ENCODE results near the gene LNX1. TPM values are rescaled to one million over a fixed set of nuclear protein-coding genes. Genes with fewer than 3 reads are reported as not detected.

LNX1 gene
- total RNA-seq, 1 experiment from 2014 or later, result 3.3 TPM

GRCh38 chr4:53537606-53538005, 53.7 kb downstream of the LNX1 start:
- no peak for TF ChIP-seq CTCF (IDR thresholded peaks at IDR 0.05 in 2 of 3, conservative IDR thresholded peaks at IDR 0.05 in 1 of 3; ENCODE audit: borderline replicate concordance in 1 of 3, insufficient read depth in 1 of 3, low read depth in 2 of 3, low read length in 2 of 3)
- TF ChIP-seq TCF7L2 (IDR thresholded peaks at IDR 0.05; ENCODE audit: borderline replicate concordance, extremely low read depth, insufficient read depth, insufficient read length), result no peak
- TF ChIP-seq SP1 (IDR thresholded peaks at IDR 0.05; ENCODE audit: low read depth), result no peak
- no peak for TF ChIP-seq SRF (IDR thresholded peaks at IDR 0.05; ENCODE audit: low read depth)
- TF ChIP-seq JUND (IDR thresholded peaks at IDR 0.05), result no peak
- no peak for TF ChIP-seq ZFX (IDR thresholded peaks at IDR 0.05)
- no peak for TF ChIP-seq CEBPB (IDR thresholded peaks at IDR 0.05; ENCODE audit: low read depth)
- TF ChIP-seq FOSL1 (IDR thresholded peaks at IDR 0.05; ENCODE audit: low read depth), result no peak
- no peak for TF ChIP-seq EZH2phosphoT487 (IDR thresholded peaks at IDR 0.05; ENCODE audit: borderline replicate concordance)
- no peak overlapping the region for H3K9ac ChIP-seq (ENCODE audit: low read length)
- H3K4me1 ChIP-seq (ENCODE audit: control insufficient read depth in 1 of 2, insufficient read depth in 2 of 2, low read length in 2 of 2), result no peaks in the 10 kb centered on the region
- H3K79me2 ChIP-seq (ENCODE audit: insufficient read depth, low read length), result no peaks in the 10 kb centered on the region
- H3K4me3 ChIP-seq (replicated peaks in 1 of 2; ENCODE audit: low read depth in 1 of 2, low read length in 2 of 2), result no peak overlapping the region
- intact Hi-C loops (cut with micrococcal nuclease), result no loop called here
- no peaks in the 10 kb centered on the region for H3K9me2 ChIP-seq (ENCODE audit: insufficient read depth)
- DNase-seq (ENCODE audit: low read depth, low spot score) (no peak), ATAC-seq (no peak)
- no peak overlapping the region for H2AFZ ChIP-seq (ENCODE audit: low read depth, low read length, poor library complexity, severe bottlenecking)
- ChIA-PET CTCF (no interaction called here), RAD21 (ENCODE audit: low non-redundant PET in 1 of 2, low total read pairs in 2 of 2, uncharacterized antibody in 2 of 2, unreplicated experiment in 2 of 2) (no interaction called here), POLR2A (no interaction called here)
- H3K9me3 ChIP-seq (ENCODE audit: control insufficient read depth in 1 of 2, insufficient read depth in 1 of 2, low read depth in 1 of 2, low read length in 2 of 2), result no peaks in the 10 kb centered on the region
- H3K27ac ChIP-seq (ENCODE audit: low read depth, low read length), result no peak overlapping the region
- H3K4me2 ChIP-seq (ENCODE audit: low read length), result no peak overlapping the region
- H3K36me3 ChIP-seq (ENCODE audit: control insufficient read depth in 1 of 2, insufficient read depth in 2 of 2, low read length in 2 of 2), result no peaks in the 10 kb centered on the region
- peaks cover 31% of the 10 kb centered on the region; the same call in 1 of the 2 replicates for H3K27me3 ChIP-seq (ENCODE audit: insufficient read depth, low read length)
- H4K20me1 ChIP-seq (ENCODE audit: insufficient read depth), result no peaks in the 10 kb centered on the region
- no TSS peak for BruUV-seq (replicated peaks)

DNA sequence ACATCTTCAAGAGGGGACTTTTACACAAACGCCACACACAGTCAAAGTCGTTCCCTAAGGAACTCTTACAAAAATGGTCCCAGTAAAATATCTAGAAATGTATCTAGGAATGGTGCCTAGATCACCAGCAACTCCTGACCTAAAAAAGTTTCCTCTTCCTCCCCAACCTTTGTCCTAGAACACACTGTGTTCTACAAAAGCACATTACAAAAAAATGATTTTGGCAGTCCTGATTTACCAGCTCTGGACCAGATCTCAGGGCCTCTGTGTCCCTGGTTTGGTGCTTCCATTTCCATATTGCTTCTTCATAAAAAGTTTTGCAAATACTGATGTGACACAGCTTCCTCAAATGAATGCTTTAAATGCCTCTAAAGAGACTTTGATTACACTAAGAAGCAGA, 55.0 kb downstream of the LNX1 start:
- H3K79me2 ChIP-seq (ENCODE audit: insufficient read depth, low read length), result no peaks in the 10 kb centered on the region
- H3K9ac ChIP-seq (ENCODE audit: low read length), result no peak overlapping the region
- BruUV-seq (replicated peaks), result no TSS peak
- H3K4me1 ChIP-seq (ENCODE audit: control insufficient read depth in 1 of 2, insufficient read depth in 2 of 2, low read length in 2 of 2), result no peaks in the 10 kb centered on the region
- H3K27me3 ChIP-seq (ENCODE audit: insufficient read depth, low read length), result peaks cover 31% of the 10 kb centered on the region; the same call in 1 of the 2 replicates
- ChIA-PET RAD21 (ENCODE audit: low non-redundant PET in 1 of 2, low total read pairs in 2 of 2, uncharacterized antibody in 2 of 2, unreplicated experiment in 2 of 2) (no interaction called here), POLR2A (no interaction called here), CTCF (no interaction called here)
- DNase-seq (ENCODE audit: low read depth, low spot score), result no peak
- no peak overlapping the region for H2AFZ ChIP-seq (ENCODE audit: low read depth, low read length, poor library complexity, severe bottlenecking)
- no peak overlapping the region for H3K4me3 ChIP-seq (replicated peaks in 1 of 2; ENCODE audit: low read depth in 1 of 2, low read length in 2 of 2)
- H3K36me3 ChIP-seq (ENCODE audit: control insufficient read depth in 1 of 2, insufficient read depth in 2 of 2, low read length in 2 of 2), result no peaks in the 10 kb centered on the region
- ATAC-seq, result no peak
- H3K27ac ChIP-seq (ENCODE audit: low read depth, low read length), result no peak overlapping the region
- H4K20me1 ChIP-seq (ENCODE audit: insufficient read depth), result no peaks in the 10 kb centered on the region
- H3K9me3 ChIP-seq (ENCODE audit: control insufficient read depth in 1 of 2, insufficient read depth in 1 of 2, low read depth in 1 of 2, low read length in 2 of 2), result no peaks in the 10 kb centered on the region
- H3K4me2 ChIP-seq (ENCODE audit: low read length), result no peak overlapping the region
- no peaks in the 10 kb centered on the region for H3K9me2 ChIP-seq (ENCODE audit: insufficient read depth)
- intact Hi-C loops (cut with micrococcal nuclease), result no loop called here
- no peak for TF ChIP-seq RAD21 (IDR thresholded peaks at IDR 0.05; ENCODE audit: low read depth)
- no peak for TF ChIP-seq ATF3 (IDR thresholded peaks at IDR 0.05)
- no peak for TF ChIP-seq FOSL1 (IDR thresholded peaks at IDR 0.05; ENCODE audit: low read depth)
- no peak for TF ChIP-seq ELF1 (IDR thresholded peaks at IDR 0.05; ENCODE audit: borderline replicate concordance, low read depth)
- TF ChIP-seq EGR1 (IDR thresholded peaks at IDR 0.05; ENCODE audit: low read depth), result no peak
- no peak for TF ChIP-seq ZFX (IDR thresholded peaks at IDR 0.05)
- no peak for TF ChIP-seq EZH2phosphoT487 (IDR thresholded peaks at IDR 0.05; ENCODE audit: borderline replicate concordance)
- TF ChIP-seq, protein P1, sequence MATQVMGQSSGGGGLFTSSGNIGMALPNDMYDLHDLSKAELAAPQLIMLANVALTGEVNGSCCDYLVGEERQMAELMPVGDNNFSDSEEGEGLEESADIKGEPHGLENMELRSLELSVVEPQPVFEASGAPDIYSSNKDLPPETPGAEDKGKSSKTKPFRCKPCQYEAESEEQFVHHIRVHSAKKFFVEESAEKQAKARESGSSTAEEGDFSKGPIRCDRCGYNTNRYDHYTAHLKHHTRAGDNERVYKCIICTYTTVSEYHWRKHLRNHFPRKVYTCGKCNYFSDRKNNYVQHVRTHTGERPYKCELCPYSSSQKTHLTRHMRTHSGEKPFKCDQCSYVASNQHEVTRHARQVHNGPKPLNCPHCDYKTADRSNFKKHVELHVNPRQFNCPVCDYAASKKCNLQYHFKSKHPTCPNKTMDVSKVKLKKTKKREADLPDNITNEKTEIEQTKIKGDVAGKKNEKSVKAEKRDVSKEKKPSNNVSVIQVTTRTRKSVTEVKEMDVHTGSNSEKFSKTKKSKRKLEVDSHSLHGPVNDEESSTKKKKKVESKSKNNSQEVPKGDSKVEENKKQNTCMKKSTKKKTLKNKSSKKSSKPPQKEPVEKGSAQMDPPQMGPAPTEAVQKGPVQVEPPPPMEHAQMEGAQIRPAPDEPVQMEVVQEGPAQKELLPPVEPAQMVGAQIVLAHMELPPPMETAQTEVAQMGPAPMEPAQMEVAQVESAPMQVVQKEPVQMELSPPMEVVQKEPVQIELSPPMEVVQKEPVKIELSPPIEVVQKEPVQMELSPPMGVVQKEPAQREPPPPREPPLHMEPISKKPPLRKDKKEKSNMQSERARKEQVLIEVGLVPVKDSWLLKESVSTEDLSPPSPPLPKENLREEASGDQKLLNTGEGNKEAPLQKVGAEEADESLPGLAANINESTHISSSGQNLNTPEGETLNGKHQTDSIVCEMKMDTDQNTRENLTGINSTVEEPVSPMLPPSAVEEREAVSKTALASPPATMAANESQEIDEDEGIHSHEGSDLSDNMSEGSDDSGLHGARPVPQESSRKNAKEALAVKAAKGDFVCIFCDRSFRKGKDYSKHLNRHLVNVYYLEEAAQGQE (IDR thresholded peaks at IDR 0.05; ENCODE audit: low read depth), result no peak
- TF ChIP-seq SRF (IDR thresholded peaks at IDR 0.05; ENCODE audit: low read depth), result no peak

Measured in HCT116 (cell line).